OCI-LY7 (cell line): ENCODE results near the gene RBP5. TPM values are rescaled to one million over a fixed set of nuclear protein-coding genes. Genes with fewer than 3 reads are reported as not detected.
A peak's percentile ranks its signal among the peaks of the same experiment; 100 is the strongest.

Experiments used
- BruUV-seq: library from RNA; stranded (reverse); fragments of 400-500 nt; replicated peaks from 2 replicates; lab custom pipeline; 2021; lab: Mats Ljungman, UMichigan
- CTCF ChIA-PET: fragments of 300-600 bp; sonication (Branson Sonifier 250); formaldehyde crosslinking; loops from one replicate; lab custom pipeline; 2022; ENCODE audit warnings: antibody characterized with exemption; ENCODE audit not compliant: unreplicated experiment; lab: Charles Lee
- POLR2A ChIA-PET: fragments of 300-600 bp; sonication (Branson Sonifier 250); formaldehyde crosslinking; loops from one replicate; lab custom pipeline; 2022; ENCODE audit warnings: antibody characterized with exemption; lab: Charles Lee
- DNase-seq: peaks from one replicate; pipeline ENCODE4 v3.0.0-alpha.2; 2015; ENCODE audit warnings: low spot score
- H2AFZ ChIP-seq: fragments of 200-600 bp; sonication (generic), shearing (Covaris generic); 2 replicates; pipeline ENCODE4 v1.6.1; 2014; ENCODE audit warnings: mild to moderate bottlenecking, antibody characterized with exemption, low read length, moderate library complexity
- H3K27ac ChIP-seq: fragments of 200-600 bp; sonication (generic); 2 replicates; pipeline ENCODE4 v1.5.1; 2014; ENCODE audit warnings: mixed run types, low read depth, mild to moderate bottlenecking, moderate library complexity, low read length, inconsistent platforms; ENCODE audit not compliant: poor library complexity, severe bottlenecking
- H3K36me3 ChIP-seq: fragments of 200-600 bp; sonication (generic); 2 replicates; pipeline ENCODE4 v1.6.1; 2014; ENCODE audit warnings: mild to moderate bottlenecking, antibody characterized with exemption, low read length, moderate library complexity, mixed read lengths; ENCODE audit not compliant: insufficient read depth
- H3K4me1 ChIP-seq: fragments of 200-600 bp; sonication (generic); 2 replicates; pipeline ENCODE4 v1.5.1; 2014; ENCODE audit warnings: mild to moderate bottlenecking, low read length; ENCODE audit not compliant: insufficient read depth, poor library complexity, severe bottlenecking
- H3K4me2 ChIP-seq: fragments of 200-600 bp; sonication (generic); 2 replicates; pipeline ENCODE4 v1.6.1; 2014; ENCODE audit warnings: mild to moderate bottlenecking, low read length
- H3K4me3 ChIP-seq: fragments of 200-600 bp; sonication (generic); 2 replicates; pipeline ENCODE4 v1.5.1; 2014; ENCODE audit warnings: mild to moderate bottlenecking, low read depth, low read length; ENCODE audit not compliant: poor library complexity, severe bottlenecking
- H3K79me2 ChIP-seq: fragments of 200-600 bp; sonication (generic); 2 replicates; pipeline ENCODE4 v1.6.1; 2016; ENCODE audit warnings: low read depth, mild to moderate bottlenecking, low read length, moderate library complexity, mixed read lengths; ENCODE audit not compliant: insufficient read depth
- H3K9me2 ChIP-seq: fragments of 200-600 bp; sonication (generic); 2 replicates; pipeline ENCODE4 v1.6.1; 2016; ENCODE audit warnings: mild to moderate bottlenecking, low read length, mixed read lengths; ENCODE audit not compliant: insufficient read depth
- H3K9me3 ChIP-seq: fragments of 200-600 bp; sonication (generic); 2 replicates; pipeline ENCODE4 v1.6.1; 2014; ENCODE audit warnings: mild to moderate bottlenecking, mixed run types, low read length, mixed read lengths
- H4K20me1 ChIP-seq: fragments of 200-600 bp; sonication (generic); 2 replicates; pipeline ENCODE4 v1.6.1; 2014; ENCODE audit warnings: mild to moderate bottlenecking, antibody characterized with exemption, low read length, moderate library complexity, mixed read lengths; ENCODE audit not compliant: insufficient read depth
- CTCF ChIP-seq: fragments of 200-600 bp; sonication (generic); conservative IDR thresholded peaks from 2 replicates; pipeline ENCODE4 v1.5.1; 2014; ENCODE audit warnings: mild to moderate bottlenecking, antibody characterized with exemption, low read length, moderate library complexity, mixed read lengths
- EZH2phosphoT487 ChIP-seq: fragments of 200-600 bp; sonication (generic); IDR thresholded peaks from 2 replicates; pipeline ENCODE4 v1.6.1; 2018; ENCODE audit warnings: low read depth, borderline replicate concordance, mild to moderate bottlenecking, mixed run types, antibody characterized with exemption, low read length, moderate library complexity, mixed read lengths
- intact Hi-C: fragments of 100-400 bp; cut with micrococcal nuclease; formaldehyde crosslinking; loops from one replicate; pipeline ENCODE4 v1.10.0; 2022; ENCODE audit not compliant: unreplicated experiment
- total RNA-seq, 2 experiments: library from RNA; depleted of rRNA in 1 of 2; stranded (reverse); fragments of >200 nt in 1 of 2; shearing (Covaris generic) in 1 of 2; gene quantifications; 2 replicates each; pipeline ENCODE4 v1.2.3, GENCODE V29; 2014 to 2022

Gene RBP5
- total RNA-seq, 2 experiments from 2014 or later: 0.70 TPM; not detected in 1

- Histone ChIP-seq H3K36me3 (no peaks in the 10 kb centered on the region), H3K27ac (no peak overlapping the region), H3K79me2 (no peaks in the 10 kb centered on the region), H3K9me2 (no peaks in the 10 kb centered on the region), H3K4me3 (no peak overlapping the region), H3K4me1 (no peaks in the 10 kb centered on the region), H4K20me1 (no peaks in the 10 kb centered on the region), H2AFZ (no peak overlapping the region), H3K4me2 (no peak overlapping the region), H3K9me3 (no peaks in the 10 kb centered on the region)
- TF ChIP-seq CTCF: no peak
- ChIA-PET POLR2A (no interaction called here), CTCF (interaction anchor here (0.6 to 1.0 kb wide), 2 partner anchors 13 to 551 kb away, joined by 3 to 18 read pairs; partner anchors contain the start of gene CLSTN3)
- BruUV-seq: no TSS peak
- intact Hi-C loops: loop anchor here (1.0 to 5.0 kb wide), 3 partner anchors 45 to 495 kb away; no protein-coding TSS in a partner anchor
- no peak for DNase-seq
These were observed 14.2 kb upstream of the RBP5 start for GRCh38 chr12:7142809-7143465.

- DNase-seq: peak; percentile 70
- CTCF ChIA-PET: interaction anchor here (1.0 kb wide), 1 partner anchor 12 kb away, joined by 3 read pairs; the partner anchor contains the start of gene CLSTN3
- Histone ChIP-seq H3K4me1 (no peaks in the 10 kb centered on the region), H3K9me2 (no peaks in the 10 kb centered on the region), H3K79me2 (no peaks in the 10 kb centered on the region), H3K9me3 (no peaks in the 10 kb centered on the region), H2AFZ (no peak overlapping the region), H3K36me3 (no peaks in the 10 kb centered on the region), H4K20me1 (no peaks in the 10 kb centered on the region), H3K27ac (no peak overlapping the region), H3K4me2 (no peak overlapping the region), H3K4me3 (no peak overlapping the region)
- BruUV-seq: no TSS peak
- POLR2A ChIA-PET: interaction anchor here (0.7 to 1.0 kb wide), 2 partner anchors 47 to 527 kb away, joined by 3 to 7 read pairs; no protein-coding TSS in a partner anchor
- TF ChIP-seq EZH2phosphoT487: no peak
- TF ChIP-seq CTCF: peak; percentile 86
- intact Hi-C loops: loop anchor here (1.0 to 5.0 kb wide), 3 partner anchors 46 to 496 kb away; no protein-coding TSS in a partner anchor
These were observed 13.5 kb upstream of the RBP5 start for GRCh38 chr12:7142056-7142644.
